Coronary artery (tissue), 2 donors: ENCODE results near the gene RARA.

Experiments
- DNase-seq: peaks from one replicate; pipeline ENCODE4 v3.0.0-alpha.2; 2017; ENCODE audit warnings: low spot score
- H3K27ac ChIP-seq, 2 donors: fragments of 200-600 bp; sonication (generic); one replicate each; pipeline ENCODE4 v1.5.1; 2016 to 2019
- H3K4me3 ChIP-seq: fragments of 200-600 bp; sonication (generic); 2 replicates; pipeline ENCODE4 v1.5.1; 2016; ENCODE audit warnings: mild to moderate bottlenecking, moderate library complexity
- CTCF ChIP-seq: fragments of 200-600 bp; sonication (generic); IDR thresholded peaks from one replicate; pipeline ENCODE4 v1.5.1; 2019; ENCODE audit warnings: antibody characterized with exemption

The RARA gene

DNA sequence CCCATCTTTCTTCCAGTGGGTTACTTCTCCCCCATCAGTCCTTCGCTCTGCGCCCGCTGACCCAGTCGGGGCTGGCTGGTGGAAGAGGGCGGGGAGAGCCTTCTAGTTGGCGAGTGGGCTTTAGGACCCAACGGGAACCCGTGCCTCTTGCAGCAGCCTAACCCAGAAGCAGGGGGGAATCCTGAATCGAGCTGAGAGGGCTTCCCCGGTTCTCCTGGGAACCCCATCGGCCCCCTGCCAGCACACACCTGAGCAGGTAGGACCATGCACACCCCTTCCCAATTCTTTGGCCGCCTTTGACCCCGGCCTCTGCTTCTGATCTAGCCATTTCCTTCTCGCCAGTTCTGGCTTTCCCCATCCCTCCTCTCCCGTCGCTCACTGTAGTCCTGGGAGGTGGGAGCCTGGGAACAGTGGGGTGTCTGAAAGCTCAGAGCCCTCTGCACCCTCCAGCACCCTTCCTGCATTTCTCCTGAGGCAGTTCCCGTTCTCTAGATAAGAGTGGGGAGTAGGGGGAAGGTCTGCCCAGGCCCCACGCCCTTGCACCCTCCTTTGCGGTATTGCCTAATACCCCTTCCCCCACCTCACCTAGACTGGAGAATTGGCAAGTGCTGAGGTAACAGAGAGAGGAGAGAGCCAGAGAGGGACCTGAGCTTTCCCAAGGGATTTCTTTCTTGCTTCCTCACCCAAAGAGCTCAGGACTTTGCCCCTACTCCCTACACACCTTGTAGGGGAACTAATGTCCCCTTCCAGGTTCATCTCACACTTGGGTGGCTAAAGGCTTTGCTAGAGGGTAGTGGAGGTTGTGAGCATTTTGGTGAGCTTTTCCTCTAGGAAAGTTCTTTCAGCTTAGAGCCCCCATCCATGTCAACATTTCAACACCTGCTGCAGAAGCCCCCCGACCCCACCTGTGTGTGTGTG lies at the start of gene RARA:
RARA (plus strand) TSS at position 150 of the 918 bp plus-strand sequence. CDS start 22,039 bp downstream, outside the sequence.
- peak; percentile 76 for DNase-seq
- Histone ChIP-seq H3K4me3 (peak within 1 kb of the TSS; percentile 74), H3K27ac (peak within 1 kb of the TSS in 1 of 2 donors; percentile 92)
- TF ChIP-seq CTCF = no peak

DNA sequence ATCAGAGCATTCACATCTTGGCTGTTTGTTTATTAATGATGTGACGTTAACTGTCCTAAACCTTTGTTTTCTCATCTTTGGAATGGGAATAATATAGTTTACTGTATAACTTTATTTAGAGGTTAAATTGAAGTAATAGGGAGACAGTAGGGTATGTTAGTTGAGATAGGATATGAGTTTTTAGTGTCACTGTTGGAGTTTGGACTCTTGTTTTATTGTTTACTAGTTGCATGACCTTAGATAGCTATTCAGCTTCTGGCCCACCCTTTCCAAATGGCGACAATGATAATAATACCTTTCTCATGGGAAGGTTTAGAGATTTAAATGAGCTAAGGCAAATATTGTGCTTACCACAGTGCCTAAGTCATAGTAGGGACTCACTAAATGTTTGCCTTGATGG lies 49.5 kb upstream of the RARA start:
- H3K4me3 ChIP-seq = no peak overlapping the region
- no peak for DNase-seq
- H3K27ac ChIP-seq = no peak overlapping the region
- no peak for TF ChIP-seq CTCF

DNA sequence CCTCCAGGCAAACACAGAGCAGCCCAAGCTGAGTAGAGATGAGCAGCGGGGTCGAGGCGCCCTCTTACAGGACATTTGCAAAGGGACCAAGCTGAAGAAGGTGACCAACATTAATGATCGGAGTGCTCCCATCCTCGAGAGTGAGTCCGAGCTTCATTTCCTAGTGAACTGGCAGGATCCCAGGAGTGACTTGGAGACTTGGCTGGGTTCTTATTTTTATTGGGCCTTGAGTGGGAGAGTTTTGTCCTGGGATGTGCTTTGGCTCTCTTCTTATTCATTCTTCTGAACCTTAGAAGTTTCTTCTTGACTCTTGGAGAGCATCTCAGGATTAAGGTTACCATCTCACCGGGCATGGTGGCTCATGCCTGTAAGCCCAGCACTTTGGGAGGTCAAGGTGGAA lies 48.5 kb upstream of the RARA start:
- no peak for DNase-seq
- no peak overlapping the region for H3K27ac ChIP-seq

DNA sequence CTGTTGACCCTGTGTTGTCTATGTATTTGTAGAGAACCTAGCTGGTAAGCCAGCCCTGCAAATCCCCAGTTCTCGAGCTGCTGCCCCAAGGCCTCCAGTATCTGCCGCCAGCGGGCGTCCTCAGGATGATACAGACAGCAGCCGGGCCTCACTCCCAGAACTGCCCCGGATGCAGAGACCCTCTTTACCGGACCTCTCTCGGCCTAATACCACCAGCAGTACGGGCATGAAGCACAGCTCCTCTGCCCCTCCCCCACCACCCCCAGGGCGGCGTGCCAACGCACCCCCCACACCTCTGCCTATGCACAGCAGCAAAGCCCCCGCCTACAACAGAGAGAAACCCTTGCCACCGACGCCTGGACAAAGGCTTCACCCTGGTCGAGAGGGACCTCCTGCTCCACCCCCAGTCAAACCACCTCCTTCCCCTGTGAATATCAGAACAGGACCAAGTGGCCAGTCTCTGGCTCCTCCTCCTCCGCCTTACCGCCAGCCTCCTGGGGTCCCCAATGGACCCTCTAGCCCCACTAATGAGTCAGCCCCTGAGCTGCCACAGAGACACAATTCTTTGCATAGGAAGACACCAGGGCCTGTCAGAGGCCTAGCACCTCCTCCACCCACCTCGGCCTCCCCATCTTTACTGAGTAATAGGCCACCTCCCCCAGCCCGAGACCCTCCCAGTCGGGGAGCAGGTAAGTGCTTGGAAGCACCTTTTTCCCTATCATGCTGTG lies 44.4 kb upstream of the RARA start:
- TF ChIP-seq CTCF = no peak
- H3K27ac ChIP-seq = no peak overlapping the region
- no peak for DNase-seq
- no peak overlapping the region for H3K4me3 ChIP-seq

More for the DNA sequence above, 48.5 kb upstream of the RARA start:
- no peak overlapping the region for H3K4me3 ChIP-seq
- TF ChIP-seq CTCF = no peak

DNA sequence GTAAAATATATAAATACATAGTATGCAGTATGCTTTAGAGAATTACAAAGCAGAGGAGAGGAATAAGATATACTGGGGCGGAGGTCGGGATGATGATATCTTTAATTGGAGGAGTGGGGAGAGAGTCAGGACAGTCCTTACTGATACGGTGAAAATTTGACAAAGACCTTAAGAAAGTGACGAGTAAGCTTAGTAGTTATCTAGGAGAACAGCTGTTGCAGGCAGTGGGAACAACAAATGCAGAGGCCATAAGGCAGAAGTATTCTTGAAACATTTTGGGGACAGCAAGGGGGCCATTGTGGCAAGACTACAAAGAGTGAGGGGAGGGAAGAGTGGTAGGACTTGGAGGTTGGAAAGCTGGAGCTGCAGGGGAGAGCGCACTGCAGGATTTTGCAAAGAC lies 43.6 kb upstream of the RARA start:
- H3K27ac ChIP-seq = no peak overlapping the region
- no peak for TF ChIP-seq CTCF
- DNase-seq = no peak
- H3K4me3 ChIP-seq = no peak overlapping the region

DNA sequence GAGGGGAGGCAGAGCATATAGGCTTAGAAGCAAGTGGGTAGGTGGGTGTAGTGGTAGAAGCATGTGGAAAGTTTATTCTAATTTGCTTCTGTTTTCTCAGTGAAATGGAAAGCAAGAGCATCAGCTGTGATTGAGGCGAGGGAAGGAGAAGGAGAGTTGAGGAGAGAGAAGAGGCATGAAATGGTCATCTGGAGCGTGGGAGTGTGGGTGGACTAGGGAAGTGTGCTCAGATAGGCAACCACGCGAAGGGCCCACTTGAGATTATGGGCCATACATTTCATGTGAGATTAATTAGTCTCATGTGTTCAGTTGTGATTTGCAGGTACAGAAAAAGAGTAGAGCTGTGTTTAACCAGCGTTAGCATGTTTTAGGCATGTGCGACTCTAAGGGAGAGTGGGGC lies 42.1 kb upstream of the RARA start:
- TF ChIP-seq CTCF = no peak
- no peak overlapping the region for H3K27ac ChIP-seq

More for the DNA sequence above, 42.1 kb upstream of the RARA start:
- DNase-seq = no peak
- no peak overlapping the region for H3K4me3 ChIP-seq
